NCI-H2029 treated with DMSO at 0.1 percent for 48 hours (cell line): ENCODE data around the gene CATSPER3.

ENCODE experiments used
- DNase-seq: peaks from one replicate; lab custom pipeline; 2025; lab: John Stamatoyannopoulos, UW

Gene CATSPER3

DNA sequence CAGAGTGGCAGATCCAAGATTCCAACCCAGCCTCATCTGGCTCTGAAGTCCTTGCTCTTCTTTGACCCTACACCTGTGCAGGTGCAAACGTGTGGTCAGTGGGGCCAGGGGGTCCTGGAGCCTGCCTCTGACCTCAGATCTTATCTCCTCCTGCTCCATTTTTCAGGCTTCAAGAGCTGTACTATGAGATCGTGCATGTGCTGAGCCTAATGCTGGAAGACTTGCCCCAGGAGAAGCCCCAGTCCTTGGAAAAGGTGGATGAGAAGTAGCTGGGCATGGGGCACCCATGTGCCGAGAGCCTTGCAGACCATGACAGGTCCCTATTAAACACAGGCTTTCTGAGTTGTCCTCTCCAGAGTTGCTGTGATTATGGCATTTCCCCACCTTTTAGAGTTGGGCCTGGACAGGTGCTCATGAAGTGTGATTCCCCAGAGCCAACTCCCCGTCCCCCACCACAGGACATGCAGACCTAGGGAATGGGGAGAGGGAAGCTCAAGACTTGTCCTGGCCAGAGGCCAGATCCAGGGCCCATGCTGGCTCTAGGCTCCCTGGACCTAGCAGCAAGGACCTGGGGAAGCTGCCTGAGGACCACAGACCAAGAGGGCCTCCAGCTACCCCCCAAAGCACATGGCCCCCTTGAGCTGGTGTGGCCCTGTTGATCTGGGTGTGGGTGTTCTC is 43.8 kb downstream of the CATSPER3 start:
- DNase-seq, result no peak

DNA sequence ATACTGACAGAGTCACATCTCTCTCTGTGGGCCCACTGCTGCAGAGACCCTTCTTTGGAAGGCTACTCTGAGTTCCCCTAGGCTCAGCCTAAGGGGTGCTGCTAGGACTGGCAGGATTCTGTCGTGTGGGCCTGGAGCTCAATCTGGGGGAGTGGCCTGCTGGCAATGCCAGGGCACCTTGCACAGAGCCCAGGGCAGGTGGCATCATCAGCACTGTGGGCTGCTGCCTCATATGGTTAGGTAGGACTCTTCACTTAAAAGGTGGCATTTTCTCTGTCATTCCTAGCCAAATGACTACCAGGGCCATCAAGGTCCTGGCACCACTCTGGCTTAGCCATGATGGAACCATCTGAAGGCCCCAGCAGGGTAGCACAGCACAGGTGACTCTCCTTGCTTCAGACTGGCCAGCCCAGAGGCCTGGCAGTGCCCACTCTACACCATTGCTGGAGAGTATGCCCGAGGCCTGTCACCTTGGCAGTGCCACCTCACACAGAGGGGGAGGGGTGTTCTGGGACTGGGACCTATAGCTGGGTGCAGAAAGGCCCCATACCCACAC is 44.4 kb downstream of the CATSPER3 start:
- DNase-seq, result no peak

DNA sequence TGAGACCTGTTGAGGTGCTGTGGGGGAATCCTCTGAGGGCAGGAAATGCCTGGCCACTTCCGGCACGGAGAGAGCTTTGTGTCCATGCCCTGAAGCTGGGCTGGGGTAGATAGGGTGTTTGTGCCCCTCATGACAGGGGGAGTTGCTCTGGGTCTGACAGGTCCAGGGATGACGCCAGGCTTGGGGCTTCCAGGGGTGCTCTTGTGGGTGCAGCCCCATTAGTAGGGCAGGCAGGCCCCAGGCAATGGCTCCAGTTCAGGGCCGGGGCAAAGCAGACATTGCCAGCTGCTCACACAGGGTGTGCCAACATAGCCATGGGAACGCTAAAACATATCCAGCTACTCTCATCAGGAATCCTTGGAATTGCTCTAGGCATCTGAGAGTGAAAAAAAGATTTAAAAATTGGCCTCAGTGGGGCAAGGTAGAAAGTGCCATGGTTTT is 45.3 kb downstream of the CATSPER3 start:
- DNase-seq, result no peak

GRCh38 chr5:135013445-135013844 is 45.7 kb downstream of the CATSPER3 start:
- DNase-seq, result no peak

DNA sequence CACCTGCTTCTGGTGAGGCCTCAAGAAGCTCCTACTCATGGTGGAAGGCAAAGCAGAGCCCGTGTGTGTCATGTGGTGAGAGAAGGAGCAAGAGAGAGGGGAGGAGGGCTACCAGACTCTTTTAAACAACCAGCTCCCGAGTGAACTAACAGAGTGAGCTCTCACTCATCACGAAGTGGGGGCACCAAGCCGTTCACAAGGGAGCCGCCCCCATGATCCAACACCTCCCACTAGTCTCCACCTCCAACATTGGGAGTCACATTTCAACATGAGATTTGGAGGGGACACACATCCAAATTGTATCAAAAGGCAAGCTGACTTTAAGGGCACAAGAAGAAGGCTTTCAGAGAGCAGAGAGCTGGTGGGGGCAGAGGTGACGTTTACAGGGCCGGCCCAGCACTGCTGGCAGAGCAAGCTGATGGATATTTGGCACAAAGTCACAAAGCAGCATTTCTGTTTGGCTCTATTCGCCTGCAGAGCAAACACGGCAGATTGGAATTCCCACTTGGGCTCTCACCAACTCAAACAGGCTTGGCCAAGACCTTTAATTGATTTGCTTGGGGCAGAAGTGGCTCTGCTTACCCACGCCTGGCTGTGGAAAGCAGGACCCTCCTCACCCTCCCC is 46.4 kb downstream of the CATSPER3 start:
- peak; percentile 35 for DNase-seq

DNA sequence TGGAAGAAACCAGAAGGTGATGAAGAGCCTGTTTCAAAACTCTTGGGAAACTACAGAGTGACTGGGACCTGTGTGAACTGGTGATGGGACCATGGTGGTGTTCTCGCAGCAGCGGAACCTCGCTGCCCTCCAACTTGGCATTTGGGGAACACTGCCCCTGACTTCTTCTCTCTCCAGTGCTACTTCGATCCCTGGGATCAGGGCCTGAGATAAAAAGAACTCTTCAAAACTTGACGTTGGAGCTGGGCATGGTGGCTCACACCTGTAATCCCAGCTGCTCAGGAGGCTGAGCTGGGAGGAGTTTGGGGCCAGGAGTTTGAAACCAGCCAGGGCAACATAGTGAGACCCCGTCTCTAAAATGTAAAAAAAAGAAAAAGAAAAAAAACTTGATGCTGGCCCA is 48.2 kb downstream of the CATSPER3 start:
- DNase-seq, result no peak

DNA sequence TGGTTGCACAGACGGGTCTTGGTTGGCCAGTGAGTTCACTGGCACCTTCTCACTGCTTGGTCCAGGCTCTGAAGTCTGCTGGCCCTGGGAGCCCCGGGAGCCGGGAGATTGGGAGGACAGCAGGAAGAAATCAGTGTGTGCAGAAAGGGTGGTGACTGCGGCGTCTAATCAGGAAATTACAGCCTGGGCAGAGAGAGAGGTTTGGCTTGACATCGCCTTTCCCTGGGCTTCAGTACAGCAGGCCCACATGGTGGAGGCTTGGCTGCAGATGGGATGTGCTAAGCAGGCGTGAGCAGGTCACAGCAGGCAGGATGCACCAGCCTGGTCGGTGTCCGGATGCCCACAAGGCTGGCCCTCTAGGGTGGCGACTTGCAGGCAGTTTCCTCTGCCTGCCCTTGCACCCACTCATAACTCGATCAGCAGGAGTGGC is 49.2 kb downstream of the CATSPER3 start:
- DNase-seq, result no peak

DNA sequence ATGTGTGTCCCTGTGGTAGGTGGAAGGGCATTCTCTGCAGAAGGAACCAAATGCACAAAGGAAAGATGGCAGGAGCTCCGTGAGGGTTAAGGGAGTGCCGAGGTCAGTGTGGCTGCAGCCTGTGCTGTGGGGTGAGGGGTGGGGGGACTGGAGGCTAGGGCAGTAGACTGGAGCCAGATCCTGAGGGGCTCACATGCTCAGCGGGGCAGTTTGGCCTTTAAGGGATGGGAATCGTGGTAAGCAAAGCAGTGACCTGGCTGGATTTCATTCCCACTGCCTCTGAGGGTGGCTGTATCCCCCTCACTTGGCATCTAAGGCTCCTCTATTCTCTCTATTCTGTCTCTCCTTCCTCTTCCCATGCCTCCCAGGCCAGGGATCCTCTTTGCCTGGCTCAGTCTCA is 50.8 kb downstream of the CATSPER3 start:
- no peak for DNase-seq

GRCh38 chr5:135019314-135019713 is 51.6 kb downstream of the CATSPER3 start:
- DNase-seq, result no peak

DNA sequence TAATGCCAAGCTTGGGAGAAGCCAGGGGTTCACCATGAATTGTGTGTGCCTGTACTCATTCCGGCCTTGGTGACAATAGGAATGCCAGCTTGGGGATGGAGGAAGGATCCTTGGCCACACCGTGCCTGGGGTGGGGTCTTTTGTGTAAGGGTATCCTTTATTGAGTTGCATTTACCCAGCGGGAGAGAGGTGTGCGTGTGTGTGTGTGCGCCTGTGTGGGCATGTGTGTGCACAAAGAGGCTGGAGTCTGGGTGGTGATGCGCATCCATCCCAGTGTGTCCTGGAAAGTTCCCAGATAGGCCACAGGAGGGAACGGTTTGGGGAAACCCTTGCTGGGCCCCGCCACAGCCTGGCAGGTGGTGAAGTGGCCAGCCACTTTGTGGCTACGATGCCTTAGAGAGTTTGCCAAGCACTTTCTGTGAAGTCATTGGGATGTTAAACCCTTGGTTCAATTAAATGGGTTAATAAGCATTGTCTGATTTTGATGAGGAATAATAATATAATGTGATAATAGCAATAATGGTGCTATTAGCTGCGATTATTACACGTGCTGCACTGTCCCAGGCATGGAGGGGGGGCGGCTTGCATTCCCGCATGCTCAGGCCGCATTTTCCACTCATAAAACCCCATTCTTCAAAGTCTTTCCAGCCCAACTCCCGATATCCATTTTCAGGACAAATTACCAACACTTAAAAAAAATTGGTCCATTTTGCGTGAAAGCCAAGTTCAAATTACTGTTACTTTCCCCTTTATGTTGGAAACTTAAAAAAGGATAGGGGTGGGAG is 52.6 kb downstream of the CATSPER3 start:
- no peak for DNase-seq

DNA sequence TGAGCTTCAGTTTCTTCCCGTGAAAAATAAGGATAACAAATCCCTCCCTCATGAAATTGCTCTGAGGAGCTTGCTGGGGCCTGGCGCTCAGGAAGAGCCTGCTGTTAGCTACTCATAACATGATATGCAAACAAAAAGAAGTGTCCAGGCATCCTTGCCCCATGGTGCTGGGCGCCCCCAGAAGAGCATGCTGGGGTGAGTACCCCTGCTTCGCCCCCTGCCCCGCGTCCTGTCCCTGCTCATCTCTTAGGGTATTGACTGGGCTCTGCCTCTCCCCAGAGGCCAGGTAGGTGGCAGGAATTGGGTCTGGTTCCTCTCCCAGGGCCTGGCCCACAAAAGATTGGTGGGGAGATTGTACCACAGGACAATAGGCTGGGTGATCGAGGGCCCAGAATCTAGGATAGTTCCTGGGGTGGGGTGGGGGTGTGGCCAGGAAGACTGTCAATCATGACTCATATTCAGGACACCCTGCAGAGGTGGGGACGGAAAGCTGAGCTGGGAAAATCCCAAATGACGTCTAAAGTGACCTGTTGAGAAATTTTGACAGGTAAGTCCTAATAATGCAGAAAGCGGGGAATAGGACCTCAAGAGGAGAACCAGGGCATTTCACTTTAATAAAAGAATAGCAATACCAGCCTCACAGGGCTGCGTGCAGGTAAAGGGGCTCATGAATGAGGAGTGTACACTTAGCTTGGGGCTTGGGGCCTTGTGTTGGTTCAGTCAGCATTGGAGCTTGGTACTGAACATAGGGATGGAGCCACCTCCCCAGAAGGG is 57.4 kb downstream of the CATSPER3 start:
- no peak for DNase-seq

DNA sequence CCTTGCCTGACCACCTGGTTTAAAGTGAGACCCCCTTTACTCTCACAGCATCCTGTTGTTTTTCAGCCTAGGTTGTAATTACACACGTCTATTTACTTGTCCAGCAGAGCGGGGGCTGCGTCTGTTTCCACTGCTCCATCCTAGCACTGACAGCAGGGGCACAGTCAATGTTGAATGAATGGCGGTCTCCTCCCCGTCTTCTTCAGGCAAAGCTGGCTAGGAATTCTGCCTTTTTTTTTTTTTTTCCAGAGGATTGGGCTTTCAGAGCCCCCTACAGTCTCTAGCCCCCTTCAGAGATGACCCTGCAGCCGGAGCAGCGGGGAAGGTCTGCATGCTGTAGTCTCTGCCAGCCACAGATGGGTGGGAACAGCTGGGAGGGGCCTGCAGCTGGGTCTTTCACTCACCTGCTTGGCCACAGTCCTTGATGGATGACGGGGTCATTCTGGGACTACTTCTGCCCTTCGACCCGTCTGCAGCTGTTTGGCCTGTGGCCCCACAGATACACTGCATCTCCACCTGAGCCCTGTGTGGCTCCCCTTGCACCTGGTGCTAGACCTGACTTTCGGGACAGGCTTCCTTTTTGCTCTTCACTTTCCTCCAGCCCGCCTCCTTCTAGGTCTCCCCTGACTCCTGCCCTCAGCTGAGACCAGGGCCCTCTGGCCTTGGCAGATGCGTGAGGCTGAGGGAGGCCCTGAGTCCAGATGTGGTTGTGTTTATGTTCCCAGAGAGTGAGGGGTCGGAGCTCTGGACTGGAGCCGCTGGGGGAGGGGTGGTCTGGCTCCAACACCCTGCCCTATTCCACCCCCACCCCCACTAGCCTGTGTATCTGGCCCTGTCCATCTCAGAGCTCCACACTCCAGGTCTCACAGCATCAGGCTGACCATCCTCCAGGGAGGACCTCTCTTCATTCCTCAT is 58.3 kb downstream of the CATSPER3 start:
- no peak for DNase-seq

GRCh38 chr5:135026645-135027265 is 59.0 kb downstream of the CATSPER3 start:
- DNase-seq, result no peak

GRCh38 chr5:135027266-135027696 is 59.6 kb downstream of the CATSPER3 start:
- DNase-seq, result no peak

- no peak for DNase-seq
Measured at GRCh38 chr5:135027697-135028615, 60.2 kb downstream of the CATSPER3 start.

- no peak for DNase-seq
Measured at GRCh38 chr5:135028791-135029476, 61.2 kb downstream of the CATSPER3 start.

DNA sequence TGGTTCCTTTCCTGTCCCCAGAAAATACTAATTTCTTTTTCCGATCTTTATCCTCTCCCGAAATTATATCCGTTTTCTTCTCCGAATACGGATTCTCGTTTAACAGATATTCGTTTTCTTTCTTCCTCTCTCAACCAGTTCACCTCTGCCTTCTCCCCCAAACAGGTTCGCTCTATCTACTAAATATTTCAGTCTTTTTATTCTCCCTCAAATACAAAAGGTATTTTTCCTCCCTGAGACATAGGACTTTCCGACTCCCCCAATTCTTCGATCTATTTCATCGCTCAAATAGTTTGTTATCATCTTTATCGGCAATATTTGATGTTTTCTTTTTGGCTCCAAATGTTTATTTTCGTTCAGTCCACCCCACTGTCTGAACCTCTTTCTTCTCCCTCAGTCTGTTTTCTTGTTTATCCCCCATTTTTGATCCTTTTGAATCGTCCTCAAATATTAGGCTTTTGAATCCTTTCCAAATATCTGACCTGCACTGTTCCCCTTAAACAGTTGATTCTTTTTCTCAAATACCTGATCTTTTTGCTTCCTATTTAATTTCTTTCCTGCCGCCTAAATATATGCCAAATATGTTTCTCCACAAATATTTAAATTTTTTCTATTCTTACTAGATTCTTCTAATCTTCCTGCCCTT is 61.9 kb downstream of the CATSPER3 start:
- DNase-seq, result no peak
